Measurements from ENCODE around the gene FAM9C. TPM values are rescaled to one million over a fixed set of nuclear protein-coding genes. Genes with fewer than 3 reads are reported as not detected.
"Not testable (repeated sequence)": the region's sequence is repeated elsewhere in the genome, so short reads cannot be mapped to it uniquely, and the experiment has no call there.

Gene FAM9C
- total and polyA plus RNA-seq, 2 donors: 0.07 TPM; not detected in 1

- H3K27ac ChIP-seq (ENCODE audit: low read depth in 1 of 2, low read length in 1 of 2): peak overlapping the region in 1 of 2 donors; percentile 17
- peaks cover 0 to 9% of the 10 kb centered on the region in 2 donors for H3K9me3 ChIP-seq (ENCODE audit: control insufficient read depth in 2 of 2, insufficient read depth in 1 of 2, low read length in 1 of 2)
- no peak for DNase-seq (ENCODE audit: low read depth in 6 of 9, low spot score in 9 of 9)
- H3K36me3 ChIP-seq (ENCODE audit: control insufficient read depth in 2 of 2, insufficient read depth in 2 of 2, low read length in 1 of 2): no peaks in the 10 kb centered on the region
- H3K4me3 ChIP-seq (ENCODE audit: low read length in 2 of 2): no peak overlapping the region
- no peaks in the 10 kb centered on the region for H3K27me3 ChIP-seq (ENCODE audit: control insufficient read depth in 2 of 2, insufficient read depth in 1 of 2, low read length in 1 of 2)
- 84% methylated on average over 2 of the region's 2 CpGs for WGBS
- no peaks in the 10 kb centered on the region for H3K4me1 ChIP-seq (ENCODE audit: control insufficient read depth in 2 of 2, insufficient read depth in 2 of 2, low read length in 2 of 2)
Measured at GRCh38 chrX:13064599-13065143, 20.3 kb upstream of the FAM9C start.

GRCh38 chrX:13063124-13063523, 18.7 kb upstream of the FAM9C start:
- H3K4me1 ChIP-seq (ENCODE audit: control insufficient read depth in 2 of 2, insufficient read depth in 2 of 2, low read length in 2 of 2); DNase-seq (ENCODE audit: low read depth in 6 of 9, low spot score in 9 of 9): not testable (repeated sequence)
- 100% methylated on average over 2 of the region's 2 CpGs for WGBS

GRCh38 chrX:13062331-13062730, 17.9 kb upstream of the FAM9C start:
- not testable (repeated sequence) for DNase-seq (ENCODE audit: low read depth in 6 of 9, low spot score in 9 of 9); H3K27me3 ChIP-seq (ENCODE audit: control insufficient read depth in 2 of 2, insufficient read depth in 1 of 2, low read length in 1 of 2)

More at GRCh38 chrX:13063124-13063523, 18.7 kb upstream of the FAM9C start:
- not testable (repeated sequence) for H3K27ac ChIP-seq (ENCODE audit: low read depth in 1 of 2, low read length in 1 of 2); H3K9me3 ChIP-seq (ENCODE audit: control insufficient read depth in 2 of 2, insufficient read depth in 1 of 2, low read length in 1 of 2); H3K27me3 ChIP-seq (ENCODE audit: control insufficient read depth in 2 of 2, insufficient read depth in 1 of 2, low read length in 1 of 2); H3K36me3 ChIP-seq (ENCODE audit: control insufficient read depth in 2 of 2, insufficient read depth in 2 of 2, low read length in 1 of 2); H3K4me3 ChIP-seq (ENCODE audit: low read length in 2 of 2)

GRCh38 chrX:13061215-13061708, 16.8 kb upstream of the FAM9C start:
- H3K27me3 ChIP-seq (ENCODE audit: control insufficient read depth in 2 of 2, insufficient read depth in 1 of 2, low read length in 1 of 2); H3K9me3 ChIP-seq (ENCODE audit: control insufficient read depth in 2 of 2, insufficient read depth in 1 of 2, low read length in 1 of 2); H3K36me3 ChIP-seq (ENCODE audit: control insufficient read depth in 2 of 2, insufficient read depth in 2 of 2, low read length in 1 of 2); H3K4me1 ChIP-seq (ENCODE audit: control insufficient read depth in 2 of 2, insufficient read depth in 2 of 2, low read length in 2 of 2); H3K27ac ChIP-seq (ENCODE audit: low read depth in 1 of 2, low read length in 1 of 2); H3K4me3 ChIP-seq (ENCODE audit: low read length in 2 of 2); DNase-seq (ENCODE audit: low read depth in 6 of 9, low spot score in 9 of 9): not testable (repeated sequence)
- 98% methylated on average over 4 of the region's 4 CpGs for whole genome bisulfite sequencing

More at GRCh38 chrX:13062331-13062730, 17.9 kb upstream of the FAM9C start:
- H3K4me1 ChIP-seq (ENCODE audit: control insufficient read depth in 2 of 2, insufficient read depth in 2 of 2, low read length in 2 of 2); H3K27ac ChIP-seq (ENCODE audit: low read depth in 1 of 2, low read length in 1 of 2); H3K36me3 ChIP-seq (ENCODE audit: control insufficient read depth in 2 of 2, insufficient read depth in 2 of 2, low read length in 1 of 2); H3K4me3 ChIP-seq (ENCODE audit: low read length in 2 of 2); H3K9me3 ChIP-seq (ENCODE audit: control insufficient read depth in 2 of 2, insufficient read depth in 1 of 2, low read length in 1 of 2): not testable (repeated sequence)

- Histone ChIP-seq H3K36me3 (ENCODE audit: control insufficient read depth in 2 of 2, insufficient read depth in 2 of 2, low read length in 1 of 2) (no peaks in the 10 kb centered on the region), H3K4me3 (ENCODE audit: low read length in 2 of 2) (no peak overlapping the region), H3K27me3 (ENCODE audit: control insufficient read depth in 2 of 2, insufficient read depth in 1 of 2, low read length in 1 of 2) (no peaks in the 10 kb centered on the region), H3K4me1 (ENCODE audit: control insufficient read depth in 2 of 2, insufficient read depth in 2 of 2, low read length in 2 of 2) (no peaks in the 10 kb centered on the region), H3K27ac (ENCODE audit: low read depth in 1 of 2, low read length in 1 of 2) (peak overlapping the region in 1 of 2 donors; percentile 33), H3K9me3 (ENCODE audit: control insufficient read depth in 2 of 2, insufficient read depth in 1 of 2, low read length in 1 of 2) (peaks cover 0 to 9% of the 10 kb centered on the region in 2 donors)
- WGBS: 98% methylated on average over 3 of the region's 3 CpGs
- no peak for DNase-seq (ENCODE audit: low read depth in 6 of 9, low spot score in 9 of 9)
Measured at GRCh38 chrX:13059637-13060499, 15.4 kb upstream of the FAM9C start.

- DNase-seq (ENCODE audit: low read depth in 6 of 9, low spot score in 9 of 9): no peak
- H3K27ac ChIP-seq (ENCODE audit: low read depth in 1 of 2, low read length in 1 of 2): no peak overlapping the region
- no peaks in the 10 kb centered on the region for H3K36me3 ChIP-seq (ENCODE audit: control insufficient read depth in 2 of 2, insufficient read depth in 2 of 2, low read length in 1 of 2)
- peaks cover 0 to 3% of the 10 kb centered on the region in 2 donors for H3K9me3 ChIP-seq (ENCODE audit: control insufficient read depth in 2 of 2, insufficient read depth in 1 of 2, low read length in 1 of 2)
- H3K4me1 ChIP-seq (ENCODE audit: control insufficient read depth in 2 of 2, insufficient read depth in 2 of 2, low read length in 2 of 2): peaks cover 0 to 3% of the 10 kb centered on the region in 2 donors
- H3K4me3 ChIP-seq (ENCODE audit: low read length in 2 of 2): no peak overlapping the region
- no peaks in the 10 kb centered on the region for H3K27me3 ChIP-seq (ENCODE audit: control insufficient read depth in 2 of 2, insufficient read depth in 1 of 2, low read length in 1 of 2)
- WGBS: 97% methylated on average over 1 of the region's 1 CpG
Measured at GRCh38 chrX:13055486-13055885, 11.1 kb upstream of the FAM9C start.

GRCh38 chrX:13053171-13053570, 8.8 kb upstream of the FAM9C start:
- H3K27me3 ChIP-seq (ENCODE audit: control insufficient read depth in 2 of 2, insufficient read depth in 1 of 2, low read length in 1 of 2): no peaks in the 10 kb centered on the region
- H3K4me3 ChIP-seq (ENCODE audit: low read length in 2 of 2): no peak overlapping the region
- peaks cover 0 to 4% of the 10 kb centered on the region in 2 donors for H3K9me3 ChIP-seq (ENCODE audit: control insufficient read depth in 2 of 2, insufficient read depth in 1 of 2, low read length in 1 of 2)
- peaks cover 0 to 3% of the 10 kb centered on the region in 2 donors for H3K4me1 ChIP-seq (ENCODE audit: control insufficient read depth in 2 of 2, insufficient read depth in 2 of 2, low read length in 2 of 2)
- no peak for DNase-seq (ENCODE audit: low read depth in 6 of 9, low spot score in 9 of 9)
- no peak overlapping the region for H3K27ac ChIP-seq (ENCODE audit: low read depth in 1 of 2, low read length in 1 of 2)
- H3K36me3 ChIP-seq (ENCODE audit: control insufficient read depth in 2 of 2, insufficient read depth in 2 of 2, low read length in 1 of 2): no peaks in the 10 kb centered on the region

GRCh38 chrX:13051529-13052172, 7.2 kb upstream of the FAM9C start:
- Histone ChIP-seq H3K27ac (ENCODE audit: low read depth in 1 of 2, low read length in 1 of 2) (peak overlapping the region; percentile 66 to 74), H3K36me3 (ENCODE audit: control insufficient read depth in 2 of 2, insufficient read depth in 2 of 2, low read length in 1 of 2) (no peaks in the 10 kb centered on the region), H3K4me1 (ENCODE audit: control insufficient read depth in 2 of 2, insufficient read depth in 2 of 2, low read length in 2 of 2) (peaks cover 0 to 3% of the 10 kb centered on the region in 2 donors), H3K27me3 (ENCODE audit: control insufficient read depth in 2 of 2, insufficient read depth in 1 of 2, low read length in 1 of 2) (no peaks in the 10 kb centered on the region), H3K4me3 (ENCODE audit: low read length in 2 of 2) (no peak overlapping the region), H3K9me3 (ENCODE audit: control insufficient read depth in 2 of 2, insufficient read depth in 1 of 2, low read length in 1 of 2) (peaks cover 0 to 4% of the 10 kb centered on the region in 2 donors)
- 51% methylated on average over 4 of the region's 4 CpGs for WGBS
- peak in 4 of 9 donors; percentile 18 to 64 (median 26) for DNase-seq (ENCODE audit: low read depth in 6 of 9, low spot score in 9 of 9)

GRCh38 chrX:13051167-13051528, 6.7 kb upstream of the FAM9C start:
- WGBS: 98% methylated on average over 1 of the region's 1 CpG
- peak overlapping the region in 1 of 2 donors; percentile 23 for H3K27ac ChIP-seq (ENCODE audit: low read depth in 1 of 2, low read length in 1 of 2)

More at GRCh38 chrX:13051167-13051528, 6.7 kb upstream of the FAM9C start:
- Histone ChIP-seq H3K36me3 (ENCODE audit: control insufficient read depth in 2 of 2, insufficient read depth in 2 of 2, low read length in 1 of 2) (no peaks in the 10 kb centered on the region), H3K9me3 (ENCODE audit: control insufficient read depth in 2 of 2, insufficient read depth in 1 of 2, low read length in 1 of 2) (peaks cover 0 to 4% of the 10 kb centered on the region in 2 donors), H3K4me1 (ENCODE audit: control insufficient read depth in 2 of 2, insufficient read depth in 2 of 2, low read length in 2 of 2) (peaks cover 0 to 3% of the 10 kb centered on the region in 2 donors), H3K27me3 (ENCODE audit: control insufficient read depth in 2 of 2, insufficient read depth in 1 of 2, low read length in 1 of 2) (no peaks in the 10 kb centered on the region), H3K4me3 (ENCODE audit: low read length in 2 of 2) (no peak overlapping the region)
- DNase-seq (ENCODE audit: low read depth in 6 of 9, low spot score in 9 of 9): no peak
